Mucosa of descending colon (tissue), 3 donors: Measurements from ENCODE around the gene FAM181B. TPM values are rescaled to one million over a fixed set of nuclear protein-coding genes. Genes with fewer than 3 reads are reported as not detected.

Experiments used
- ATAC-seq: fragments of 200-7000 bp; cut with Tn5 transposase; one replicate; pipeline ENCODE4 v1.9.1; 2020; ENCODE audit warnings: mild to moderate bottlenecking, moderate library complexity
- DNase-seq, 3 donors: peaks; one replicate each; pipeline ENCODE4 v3.0.0-alpha.2; 2020
- H3K36me3 ChIP-seq: fragments of 200-600 bp; one replicate; pipeline ENCODE4 v1.8.0; 2021; ENCODE audit warnings: low read depth, mild to moderate bottlenecking
- H3K4me1 ChIP-seq: fragments of 200-600 bp; one replicate; pipeline ENCODE4 v1.8.0; 2021; ENCODE audit warnings: low read depth, mild to moderate bottlenecking
- H3K4me3 ChIP-seq: fragments of 200-600 bp; one replicate; pipeline ENCODE4 v1.8.0; 2021; ENCODE audit warnings: mild to moderate bottlenecking
- H3K9me3 ChIP-seq: fragments of 200-600 bp; one replicate; pipeline ENCODE4 v1.8.0; 2021; ENCODE audit warnings: mild to moderate bottlenecking
- CTCF ChIP-seq: fragments of 200-600 bp; IDR thresholded peaks from one replicate; pipeline ENCODE4 v1.8.0; 2022; ENCODE audit warnings: antibody characterized with exemption, mild to moderate bottlenecking
- intact Hi-C, 2 donors: fragments of 100-400 bp; cut with DNase I in 1 of 2; cut with micrococcal nuclease in 1 of 2; formaldehyde crosslinking; loops; one replicate each; pipeline versions ENCODE4 v1.11.0 to v1.11.1; 2022; cut with DNase I, micrococcal nuclease
- total RNA-seq, 3 donors: library from RNA; stranded (reverse); fragmentation: NEBNext Ultra II Directional in 2 of 3; extraction: Animal tissue kit (Norgen Biotek cat#: 25700) in 2 of 3; gene quantifications; one replicate each; pipeline versions ENCODE4 v1.2.1 to v1.2.4, GENCODE V29; 2021 to 2023
- donor health status: DM: no; HTN: no; CAD: no; lungs with moderate emphysema.
- donor health status: DM: no; HTN: no; CAD: no.
- donor health status: DM: no; HTN: yes; CAD: no.

Gene FAM181B
- total RNA-seq, 3 donors from 2014 or later = 0.19 to 1.3 TPM; not detected in 1

DNA sequence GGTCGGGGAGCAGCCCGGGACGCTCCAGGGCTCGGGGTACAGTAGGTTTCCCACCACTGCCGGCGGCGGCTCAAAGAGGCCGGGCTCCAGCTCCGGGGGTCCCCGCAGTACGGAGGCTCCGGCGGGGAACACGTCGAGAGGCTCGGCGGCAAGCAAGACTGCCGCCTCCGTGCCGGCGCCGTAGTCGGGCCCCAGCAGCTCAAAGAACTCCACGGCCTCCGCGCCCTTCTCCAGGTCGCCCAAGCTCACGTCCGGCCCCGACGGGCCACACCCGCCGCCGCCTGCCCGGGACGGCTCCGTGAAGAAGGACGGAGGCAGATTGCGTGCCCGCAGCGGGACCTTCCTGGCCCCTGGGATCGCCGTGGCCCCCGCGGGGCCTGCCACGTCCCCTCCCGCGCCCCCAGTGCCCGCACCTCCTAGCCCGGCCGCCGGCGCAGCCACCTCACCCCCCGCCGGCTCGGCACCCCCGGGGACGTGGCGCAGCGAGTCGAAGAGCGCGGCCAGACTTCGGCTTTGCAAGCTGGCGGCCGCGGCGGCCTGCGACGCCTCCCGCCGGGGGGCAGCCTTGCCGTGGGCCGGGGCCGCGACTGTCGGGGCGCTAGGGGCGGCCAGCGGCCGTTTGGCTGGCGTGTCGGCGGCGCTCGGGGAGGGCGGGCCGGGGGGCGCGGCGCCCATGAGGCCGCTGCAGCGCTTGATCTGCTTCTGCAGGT, 775 bp downstream of the FAM181B start:
- DNase-seq = peak in 2 of 3 donors; percentile 48 to 54
- ATAC-seq = peak; percentile 66
- intact Hi-C loops = no loop called here
- Histone ChIP-seq H3K4me1 (peaks cover 4% of the 10 kb centered on the region), H3K9me3 (no peaks in the 10 kb centered on the region), H3K36me3 (no peaks in the 10 kb centered on the region), H3K4me3 (no peak overlapping the region)
- TF ChIP-seq CTCF = no peak

- H3K36me3 ChIP-seq = no peaks in the 10 kb centered on the region
- H3K4me1 ChIP-seq = peaks cover 4% of the 10 kb centered on the region
- DNase-seq (no peak), ATAC-seq (no peak)
- TF ChIP-seq CTCF = no peak
- H3K9me3 ChIP-seq = no peaks in the 10 kb centered on the region
- intact Hi-C loops = no loop called here
- H3K4me3 ChIP-seq = no peak overlapping the region
Observed at GRCh38 chr11:82732348-82732733, 1.3 kb downstream of the FAM181B start.

- ATAC-seq = no peak
- intact Hi-C loops = no loop called here
- no peak for DNase-seq
- TF ChIP-seq CTCF = no peak
- Histone ChIP-seq H3K9me3 (no peaks in the 10 kb centered on the region), H3K4me1 (peaks cover 4% of the 10 kb centered on the region), H3K4me3 (no peak overlapping the region), H3K36me3 (no peaks in the 10 kb centered on the region)
Observed at GRCh38 chr11:82731691-82732277, 1.9 kb downstream of the FAM181B start.

GRCh38 chr11:82730754-82731153, 2.9 kb downstream of the FAM181B start:
- Histone ChIP-seq H3K4me1 (peaks cover 4% of the 10 kb centered on the region), H3K9me3 (no peaks in the 10 kb centered on the region), H3K36me3 (no peaks in the 10 kb centered on the region), H3K4me3 (no peak overlapping the region)
- TF ChIP-seq CTCF = no peak
- intact Hi-C loops = no loop called here
- ATAC-seq (no peak), DNase-seq (no peak)

DNA sequence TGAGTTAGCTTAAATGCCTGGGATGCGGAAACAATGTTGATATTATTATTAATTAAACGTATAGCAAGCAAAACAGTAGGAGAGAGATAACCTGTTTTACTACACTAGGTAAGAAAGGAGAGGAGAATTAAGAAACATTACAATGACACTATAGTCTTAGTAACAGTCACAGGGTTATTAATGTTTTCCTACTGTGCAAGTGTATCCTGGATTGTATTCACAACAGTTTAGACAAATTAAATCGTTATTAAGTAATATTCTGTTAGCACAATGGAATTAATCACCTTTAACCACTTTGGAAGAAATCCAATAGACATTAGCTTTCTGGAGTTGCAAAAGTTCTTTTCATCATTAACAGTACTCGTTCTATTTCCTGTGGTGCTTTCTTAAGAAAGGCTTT, 3.4 kb downstream of the FAM181B start:
- Histone ChIP-seq H3K36me3 (no peaks in the 10 kb centered on the region), H3K4me3 (no peak overlapping the region), H3K4me1 (peaks cover 4% of the 10 kb centered on the region), H3K9me3 (no peaks in the 10 kb centered on the region)
- DNase-seq (no peak), ATAC-seq (no peak)
- no peak for TF ChIP-seq CTCF
- intact Hi-C loops = no loop called here
